Vagina (tissue), 2 donors: Measurements from ENCODE around the gene ISG20L2.

Source experiments
- CTCF ChIP-seq, 3 experiments: fragments of 450-650 bp in 2 of 3; fragments of 200-600 bp in 1 of 3; sonication (generic) in 1 of 3; IDR thresholded peaks; one replicate each; pipeline ENCODE4 v1.5.1; 2017 to 2019; ENCODE audit warnings: antibody characterized with exemption in 3 of 3, mild to moderate bottlenecking in 2 of 3, moderate library complexity in 2 of 3
- POLR2A ChIP-seq, 2 donors: fragments of 450-650 bp; IDR thresholded peaks; one replicate each; pipeline ENCODE4 v1.6.1; 2017; ENCODE audit warnings: antibody characterized with exemption in 2 of 2, mild to moderate bottlenecking in 2 of 2, moderate library complexity in 2 of 2

GRCh38 chr1:156721131-156721530 lies 7.4 kb downstream of the ISG20L2 start:
- TF ChIP-seq CTCF (IDR thresholded peaks at IDR 0.05), result no peak
- TF ChIP-seq POLR2A (IDR thresholded peaks at IDR 0.05), result no peak
